Epithelial cell of esophagus (primary cell): ENCODE data around the gene DBP.
"Not testable (repeated sequence)": the region's sequence is repeated elsewhere in the genome, so short reads cannot be mapped to it uniquely, and the experiment has no call there.

Source experiments
- DNase-seq: peaks from one replicate; pipeline ENCODE4 v3.0.0; 2010; ENCODE audit warnings: low read depth
- H3K4me3 ChIP-seq: 2 replicates; pipeline ENCODE4 v1.5.1; 2011; ENCODE audit warnings: mild to moderate bottlenecking, low read length, control low read depth
- TF ChIP-seq, protein P1 (sequence below): IDR thresholded peaks from 2 replicates; pipeline ENCODE4 v1.5.1; 2011; ENCODE audit warnings: low read depth, mild to moderate bottlenecking, low read length, control low read depth, inconsistent platforms; ENCODE audit not compliant: insufficient read depth; ENCODE audit errors: missing control alignments

The DBP gene, protein sequence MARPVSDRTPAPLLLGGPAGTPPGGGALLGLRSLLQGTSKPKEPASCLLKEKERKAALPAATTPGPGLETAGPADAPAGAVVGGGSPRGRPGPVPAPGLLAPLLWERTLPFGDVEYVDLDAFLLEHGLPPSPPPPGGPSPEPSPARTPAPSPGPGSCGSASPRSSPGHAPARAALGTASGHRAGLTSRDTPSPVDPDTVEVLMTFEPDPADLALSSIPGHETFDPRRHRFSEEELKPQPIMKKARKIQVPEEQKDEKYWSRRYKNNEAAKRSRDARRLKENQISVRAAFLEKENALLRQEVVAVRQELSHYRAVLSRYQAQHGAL

DNA sequence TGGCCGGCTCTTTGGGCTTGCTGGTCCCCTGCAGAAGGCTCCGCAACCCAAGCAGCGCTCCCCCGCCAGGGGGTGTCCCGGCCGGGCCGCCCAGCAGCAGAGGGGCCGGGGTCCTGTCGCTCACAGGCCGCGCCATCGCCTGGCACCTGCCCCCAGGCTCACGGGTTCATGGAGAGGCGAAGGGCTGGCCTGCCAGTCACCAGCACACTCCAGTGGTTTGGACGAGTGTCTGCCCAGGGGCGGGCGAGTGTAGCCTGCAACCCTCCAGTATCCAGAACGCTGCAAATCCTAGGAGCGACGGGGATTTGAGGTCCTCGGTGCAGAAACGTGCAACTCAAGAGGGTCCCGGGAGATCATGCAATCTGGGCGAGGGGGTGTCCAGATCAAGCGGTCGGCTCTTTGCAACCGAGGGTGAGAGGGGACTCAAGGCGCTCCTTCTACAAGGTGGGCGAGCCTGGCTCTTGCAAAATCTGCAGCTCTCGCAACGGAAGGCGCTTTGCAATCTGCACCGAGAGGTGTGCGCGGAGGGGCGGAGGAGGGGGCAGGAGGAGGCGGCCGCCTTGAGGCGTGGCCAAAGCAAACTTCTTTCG lies at the start of gene DBP:
DBP (minus strand) TSS at position 521 of the 590 bp plus-strand sequence; CDS start at position 136, 385 bp downstream.
- no peak for DNase-seq
- H3K4me3 ChIP-seq: peak within 1 kb of the TSS; percentile 83

DNA sequence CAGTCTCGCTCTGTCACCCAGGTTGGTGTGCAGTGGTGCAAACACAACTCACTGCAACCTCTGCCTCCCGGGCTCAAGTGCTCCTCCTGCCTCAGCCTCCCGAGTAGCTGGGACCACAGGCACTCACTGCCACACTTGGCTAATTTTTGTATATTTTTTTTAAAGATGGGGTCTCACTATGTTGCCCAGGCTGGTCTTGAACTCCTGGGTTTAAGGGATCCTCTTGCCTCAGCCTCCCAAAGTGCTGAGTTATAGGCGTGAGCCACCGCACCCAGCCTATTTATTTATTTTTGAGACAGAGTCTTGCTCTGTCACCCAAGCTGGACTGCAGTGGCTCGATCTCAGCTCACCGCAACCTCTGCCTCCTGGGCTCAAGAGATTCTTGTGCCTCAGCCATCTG lies 49.5 kb upstream of the DBP start:
- not testable (repeated sequence) for H3K4me3 ChIP-seq

More for the DNA sequence above, at the start of gene DBP:
- TF ChIP-seq, protein P1, sequence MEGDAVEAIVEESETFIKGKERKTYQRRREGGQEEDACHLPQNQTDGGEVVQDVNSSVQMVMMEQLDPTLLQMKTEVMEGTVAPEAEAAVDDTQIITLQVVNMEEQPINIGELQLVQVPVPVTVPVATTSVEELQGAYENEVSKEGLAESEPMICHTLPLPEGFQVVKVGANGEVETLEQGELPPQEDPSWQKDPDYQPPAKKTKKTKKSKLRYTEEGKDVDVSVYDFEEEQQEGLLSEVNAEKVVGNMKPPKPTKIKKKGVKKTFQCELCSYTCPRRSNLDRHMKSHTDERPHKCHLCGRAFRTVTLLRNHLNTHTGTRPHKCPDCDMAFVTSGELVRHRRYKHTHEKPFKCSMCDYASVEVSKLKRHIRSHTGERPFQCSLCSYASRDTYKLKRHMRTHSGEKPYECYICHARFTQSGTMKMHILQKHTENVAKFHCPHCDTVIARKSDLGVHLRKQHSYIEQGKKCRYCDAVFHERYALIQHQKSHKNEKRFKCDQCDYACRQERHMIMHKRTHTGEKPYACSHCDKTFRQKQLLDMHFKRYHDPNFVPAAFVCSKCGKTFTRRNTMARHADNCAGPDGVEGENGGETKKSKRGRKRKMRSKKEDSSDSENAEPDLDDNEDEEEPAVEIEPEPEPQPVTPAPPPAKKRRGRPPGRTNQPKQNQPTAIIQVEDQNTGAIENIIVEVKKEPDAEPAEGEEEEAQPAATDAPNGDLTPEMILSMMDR: no peak

DNA sequence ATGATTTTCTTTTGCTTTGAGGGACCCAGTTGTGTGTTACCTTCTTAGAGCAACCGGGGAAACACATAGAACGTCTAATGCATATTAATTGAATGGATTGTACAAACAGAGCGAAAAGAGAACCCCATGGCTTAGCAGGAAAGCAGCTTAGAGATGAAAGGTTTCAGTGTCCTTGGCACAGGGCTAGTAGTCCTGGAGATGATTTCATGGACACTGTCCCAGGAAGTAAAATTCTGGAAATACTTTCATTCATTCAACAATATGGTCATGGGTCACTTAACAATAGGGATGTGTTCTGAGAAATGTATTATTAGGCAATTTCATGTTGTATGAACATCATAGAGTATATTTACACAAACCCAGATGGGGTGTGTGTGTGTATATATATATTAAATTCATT lies 48.9 kb upstream of the DBP start:
- no peak for DNase-seq
- TF ChIP-seq, protein P1: no peak
- no peak overlapping the region for H3K4me3 ChIP-seq

More for the DNA sequence above, 49.5 kb upstream of the DBP start:
- not testable (repeated sequence) for DNase-seq

DNA sequence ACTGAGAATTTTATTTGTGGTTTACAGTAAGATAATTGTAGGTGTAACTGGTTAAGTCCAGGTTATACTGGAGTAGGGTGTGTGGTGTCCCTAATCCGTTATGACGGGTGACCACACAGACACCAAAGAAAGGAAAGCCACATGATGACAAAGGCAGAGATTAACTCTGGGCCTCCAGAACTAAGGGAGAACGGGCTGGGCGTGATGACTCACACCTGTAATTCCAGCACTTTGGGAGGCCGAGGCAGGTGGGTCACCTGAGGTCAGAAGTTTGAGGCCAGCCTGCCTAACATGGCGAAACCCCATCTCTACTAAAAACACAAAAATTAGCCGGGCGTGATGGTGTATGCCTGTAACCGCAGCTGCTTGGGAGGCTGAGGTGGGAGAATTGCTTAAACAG lies 48.4 kb upstream of the DBP start:
- peak; percentile 41 for DNase-seq
- H3K4me3 ChIP-seq: no peak overlapping the region
- TF ChIP-seq, protein P1: no peak

DNA sequence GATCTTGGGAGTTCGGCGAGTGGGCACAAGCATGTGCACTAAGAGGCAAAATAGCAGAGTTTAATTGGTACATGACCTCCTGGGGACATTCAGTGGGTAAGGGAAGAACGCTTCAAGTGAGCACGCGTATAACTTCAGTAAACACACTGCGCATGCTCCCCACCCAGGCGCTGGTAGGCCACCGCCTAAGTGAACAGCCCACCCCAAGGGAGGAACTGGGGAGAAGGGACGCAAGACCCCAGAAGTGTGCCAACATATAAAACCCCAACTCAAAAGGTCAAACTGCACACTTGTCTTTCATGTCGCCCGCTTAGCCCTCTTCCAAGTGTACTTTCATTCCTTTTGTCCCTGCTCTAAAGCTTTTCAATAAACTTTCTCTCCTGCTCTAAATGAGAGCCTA lies 46.2 kb upstream of the DBP start:
- TF ChIP-seq, protein P1: no peak
- DNase-seq: peak; percentile 22
- H3K4me3 ChIP-seq: no peak overlapping the region

DNA sequence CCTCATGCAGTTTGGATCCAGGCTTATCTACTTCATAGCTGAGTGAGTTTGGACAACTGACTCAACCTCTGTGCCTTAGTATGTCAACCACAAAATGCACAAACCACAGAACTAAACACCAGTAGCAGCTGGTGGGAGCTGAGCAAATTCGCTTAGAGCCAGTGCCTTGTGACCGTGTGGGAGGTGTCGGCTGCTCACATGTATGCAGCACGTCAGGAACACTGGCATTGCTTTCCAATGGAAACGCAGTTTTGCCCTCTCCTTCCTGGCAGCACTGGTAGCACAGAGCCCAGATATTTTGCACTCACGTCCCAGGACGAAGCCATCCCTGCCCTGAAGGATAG lies 43.9 kb upstream of the DBP start:
- H3K4me3 ChIP-seq: no peak overlapping the region
- DNase-seq: no peak
- TF ChIP-seq, protein P1: no peak

DNA sequence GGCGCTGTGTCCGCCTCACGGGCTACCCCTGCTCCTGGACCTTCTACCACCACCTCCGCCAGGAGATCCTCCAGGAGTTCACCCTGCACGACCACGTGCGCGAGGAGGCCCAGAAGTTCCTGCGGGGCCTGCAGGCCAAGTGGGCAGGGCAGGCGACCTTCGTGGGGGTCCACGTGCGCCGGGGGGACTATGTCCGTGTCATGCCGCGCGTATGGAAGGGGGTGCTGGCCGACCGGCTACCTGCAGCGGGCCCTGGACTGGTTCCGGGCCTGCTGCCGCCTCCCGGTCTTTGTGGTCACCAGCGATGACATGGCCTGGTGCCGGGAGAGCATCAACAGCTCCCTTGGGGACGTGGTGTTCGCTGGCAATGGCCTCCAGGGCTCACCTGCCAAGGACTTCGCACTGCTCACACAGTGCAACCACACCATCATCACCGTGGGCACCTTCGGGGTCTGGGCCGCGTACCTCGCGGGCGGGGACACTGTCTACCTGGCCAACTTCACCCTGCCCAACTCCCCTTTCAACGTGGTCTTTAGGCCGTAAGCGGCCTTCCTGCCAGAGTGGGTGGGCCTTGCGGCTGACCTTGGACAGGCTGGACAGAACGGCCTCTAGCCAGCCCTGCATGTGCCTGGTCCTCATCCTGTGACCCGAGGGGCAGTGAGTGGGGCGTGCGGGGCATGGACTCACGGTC lies 43.4 kb upstream of the DBP start:
- DNase-seq: no peak
- TF ChIP-seq, protein P1: no peak
- H3K4me3 ChIP-seq: no peak overlapping the region

DNA sequence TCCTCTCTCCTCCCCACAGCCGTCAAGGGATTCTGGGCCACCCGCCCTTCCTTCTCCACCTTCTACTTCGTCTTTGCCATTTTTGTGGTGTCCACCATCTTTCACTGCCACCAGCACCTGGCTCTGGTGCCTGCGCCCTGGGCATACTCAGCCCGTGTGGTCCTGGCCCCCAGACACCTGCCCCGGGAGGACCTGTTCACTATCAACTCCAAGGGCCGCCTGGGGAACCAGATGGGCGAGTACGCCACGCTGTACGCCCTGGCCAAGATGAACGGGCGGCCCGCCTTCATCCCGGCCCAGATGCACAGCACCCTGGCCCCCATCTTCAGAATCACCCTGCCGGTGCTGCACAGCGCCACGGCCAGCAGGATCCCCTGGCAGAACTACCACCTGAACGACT lies 42.8 kb upstream of the DBP start:
- not testable (repeated sequence) for H3K4me3 ChIP-seq, DNase-seq
